ENCODE data around the gene LHFPL4.

LHFPL4 gene

GRCh38 chr3:9450126-9450525, 103.5 kb downstream of the LHFPL4 start:
- TF ChIP-seq TCF4 (CRISPR knock-in tag; IDR thresholded peaks at IDR 0.05; ENCODE audit: borderline replicate concordance) (no peak), OSR1 (CRISPR knock-in tag; IDR thresholded peaks at IDR 0.05) (no peak), ZNF8 (CRISPR knock-in tag; IDR thresholded peaks at IDR 0.05) (no peak), ZNF565 (CRISPR knock-in tag; conservative IDR thresholded peaks at IDR 0.05; ENCODE audit: low read depth) (no peak), RARB (CRISPR knock-in tag; IDR thresholded peaks at IDR 0.05) (no peak), PPARA (CRISPR knock-in tag; IDR thresholded peaks at IDR 0.05; ENCODE audit: borderline replicate concordance) (no peak)
- TF ChIP-seq, protein P1, sequence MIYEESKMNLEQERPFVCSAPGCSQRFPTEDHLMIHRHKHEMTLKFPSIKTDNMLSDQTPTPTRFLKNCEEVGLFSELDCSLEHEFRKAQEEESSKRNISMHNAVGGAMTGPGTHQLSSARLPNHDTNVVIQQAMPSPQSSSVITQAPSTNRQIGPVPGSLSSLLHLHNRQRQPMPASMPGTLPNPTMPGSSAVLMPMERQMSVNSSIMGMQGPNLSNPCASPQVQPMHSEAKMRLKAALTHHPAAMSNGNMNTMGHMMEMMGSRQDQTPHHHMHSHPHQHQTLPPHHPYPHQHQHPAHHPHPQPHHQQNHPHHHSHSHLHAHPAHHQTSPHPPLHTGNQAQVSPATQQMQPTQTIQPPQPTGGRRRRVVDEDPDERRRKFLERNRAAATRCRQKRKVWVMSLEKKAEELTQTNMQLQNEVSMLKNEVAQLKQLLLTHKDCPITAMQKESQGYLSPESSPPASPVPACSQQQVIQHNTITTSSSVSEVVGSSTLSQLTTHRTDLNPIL (CRISPR knock-in tag; IDR thresholded peaks at IDR 0.05; ENCODE audit: low read depth) = no peak
- TF ChIP-seq, protein P2, sequence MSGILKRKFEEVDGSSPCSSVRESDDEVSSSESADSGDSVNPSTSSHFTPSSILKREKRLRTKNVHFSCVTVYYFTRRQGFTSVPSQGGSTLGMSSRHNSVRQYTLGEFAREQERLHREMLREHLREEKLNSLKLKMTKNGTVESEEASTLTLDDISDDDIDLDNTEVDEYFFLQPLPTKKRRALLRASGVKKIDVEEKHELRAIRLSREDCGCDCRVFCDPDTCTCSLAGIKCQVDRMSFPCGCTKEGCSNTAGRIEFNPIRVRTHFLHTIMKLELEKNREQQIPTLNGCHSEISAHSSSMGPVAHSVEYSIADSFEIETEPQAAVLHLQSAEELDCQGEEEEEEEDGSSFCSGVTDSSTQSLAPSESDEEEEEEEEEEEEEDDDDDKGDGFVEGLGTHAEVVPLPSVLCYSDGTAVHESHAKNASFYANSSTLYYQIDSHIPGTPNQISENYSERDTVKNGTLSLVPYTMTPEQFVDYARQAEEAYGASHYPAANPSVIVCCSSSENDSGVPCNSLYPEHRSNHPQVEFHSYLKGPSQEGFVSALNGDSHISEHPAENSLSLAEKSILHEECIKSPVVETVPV (CRISPR knock-in tag; IDR thresholded peaks at IDR 0.05) = no peak
- no peak for ATAC-seq

GRCh38 chr3:9448643-9449042, 105.0 kb downstream of the LHFPL4 start:
- ATAC-seq = 0 out of 3 replicates have a peak, but pooled peaks have one; percentile 25

More at GRCh38 chr3:9448643-9449042, 105.0 kb downstream of the LHFPL4 start:
- TF ChIP-seq TCF4 (CRISPR knock-in tag; IDR thresholded peaks at IDR 0.05; ENCODE audit: borderline replicate concordance) (no peak), ZFP30 (CRISPR knock-in tag; IDR thresholded peaks at IDR 0.05) (no peak), ZNF70 (CRISPR knock-in tag; IDR thresholded peaks at IDR 0.05) (no peak), ISL1 (CRISPR knock-in tag; IDR thresholded peaks at IDR 0.05) (no peak), ZFP3 (CRISPR knock-in tag; IDR thresholded peaks at IDR 0.05) (no peak), PPARA (CRISPR knock-in tag; IDR thresholded peaks at IDR 0.05; ENCODE audit: borderline replicate concordance) (no peak)

Data from SK-N-SH treated with all-trans-retinoic acid at 6 μM for 48 hours (cell line).